ENCODE measurements around the gene TOR1AIP2. TPM values are rescaled to one million over a fixed set of nuclear protein-coding genes. Genes with fewer than 3 reads are reported as not detected.

Gene TOR1AIP2
- total and polyA plus RNA-seq, 5 experiments from 2014 or later: 7.6 to 52.8 (median 12.5) TPM

DNA sequence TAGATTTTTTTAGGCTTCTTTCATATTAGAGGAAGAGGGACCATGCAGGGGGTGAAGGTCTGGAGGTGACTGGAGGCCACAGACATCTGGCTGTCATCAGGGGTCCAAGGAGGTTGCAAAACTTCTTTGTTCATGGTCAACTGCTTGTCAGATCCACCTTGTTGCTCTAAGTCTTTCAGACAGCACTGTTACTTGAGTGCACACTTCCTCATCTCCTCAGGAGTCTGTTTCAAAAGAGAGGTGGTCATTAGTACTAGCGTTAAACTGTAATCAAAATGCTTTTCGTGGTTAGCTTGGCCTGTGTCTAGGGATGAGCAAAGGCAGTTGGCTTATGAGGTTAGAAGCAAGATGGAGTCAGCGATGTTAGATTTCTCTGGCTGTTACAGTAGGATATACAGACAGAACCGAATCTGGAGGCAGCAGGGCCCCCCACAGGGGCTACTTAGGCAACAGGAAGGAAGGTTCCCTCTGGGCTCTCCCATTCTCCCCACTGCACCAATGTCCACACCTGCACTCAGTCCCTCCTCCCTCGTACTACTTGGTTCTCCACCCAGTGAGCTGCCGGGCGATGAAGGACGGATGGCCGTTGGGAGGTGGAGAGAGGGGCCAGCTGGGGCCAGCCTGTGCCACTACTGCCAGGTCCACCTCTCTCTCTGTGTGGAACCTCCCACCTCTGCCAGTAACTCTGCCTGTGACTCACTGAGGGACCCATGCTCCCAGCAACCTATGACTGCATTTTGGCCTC is 57.2 kb downstream of the TOR1AIP2 start:
- no peaks in the 10 kb centered on the region for H3K36me3 Mint-ChIP-seq
- no peak for ATAC-seq
- H3K9me3 Mint-ChIP-seq: no peaks in the 10 kb centered on the region

DNA sequence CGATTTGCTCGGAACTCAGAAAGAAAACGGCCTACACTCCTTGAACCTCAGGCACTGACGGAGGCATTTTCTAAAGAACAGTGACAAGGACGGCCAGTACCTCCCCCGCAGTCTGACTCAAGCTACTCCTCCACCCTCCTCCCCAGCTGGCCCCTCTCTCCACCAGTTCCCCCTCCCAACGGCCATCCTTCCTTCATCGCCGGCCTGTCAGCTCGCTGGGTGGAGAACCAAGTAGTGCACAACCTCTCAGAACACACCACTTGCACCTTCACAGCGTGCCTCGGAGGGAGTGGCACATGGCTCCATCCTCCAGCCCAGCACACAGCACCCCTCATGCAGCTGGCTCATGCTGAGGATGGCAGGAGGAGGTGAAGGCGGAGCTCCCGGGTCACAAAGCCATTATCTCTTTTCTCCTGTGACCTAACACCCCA is 58.8 kb downstream of the TOR1AIP2 start:
- Mint-ChIP-seq H3K4me1 (peaks cover 6 to 22% (median 18%) of the 10 kb centered on the region in 4 donors), H3K27me3 (peaks cover 0 to 3% (median 0%) of the 10 kb centered on the region in 5 donors), H3K36me3 (no peaks in the 10 kb centered on the region), H3K4me3 (no peak overlapping the region), H3K27ac (no peak overlapping the region), H3K9me3 (no peaks in the 10 kb centered on the region)
- POLR2A ChIA-PET: no interaction called here
- no peak for DNase-seq
- ATAC-seq: no peak

More for the DNA sequence above, 57.2 kb downstream of the TOR1AIP2 start:
- peaks cover 2 to 10% (median 4%) of the 10 kb centered on the region in 4 donors for H3K4me1 Mint-ChIP-seq
- POLR2A ChIA-PET: interaction anchor here (1.1 kb wide), 1 partner anchor 7 kb away, joined by 3 read pairs; no protein-coding TSS in a partner anchor
- no peak overlapping the region for H3K4me3 Mint-ChIP-seq
- DNase-seq: no peak
- no peaks in the 10 kb centered on the region for H3K27me3 Mint-ChIP-seq
- H3K27ac Mint-ChIP-seq: peak overlapping the region in 1 of 10 donors; percentile 43

DNA sequence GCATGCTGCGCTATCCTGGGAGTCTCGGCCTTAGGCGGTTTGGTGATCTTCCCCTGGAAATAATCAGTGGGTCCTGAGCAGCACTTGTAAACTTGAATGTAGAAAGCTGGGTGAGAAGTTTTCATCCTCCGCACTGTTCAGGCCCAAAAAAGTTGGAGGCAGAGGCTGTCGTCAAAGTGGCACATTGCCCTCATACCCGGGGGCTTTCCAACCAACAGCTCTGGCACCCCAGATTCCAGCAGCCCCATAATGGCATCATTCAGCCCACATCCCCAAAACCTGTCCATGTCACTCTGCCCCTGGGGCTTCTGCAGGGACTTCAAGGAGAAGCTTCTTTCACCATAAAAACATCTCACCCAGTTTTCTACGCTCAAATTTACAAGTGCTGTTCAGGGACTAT is 59.3 kb downstream of the TOR1AIP2 start:
- no peak for ATAC-seq
- H3K4me3 Mint-ChIP-seq: peak overlapping the region in 1 of 10 donors; percentile 37
- no peaks in the 10 kb centered on the region for H3K36me3 Mint-ChIP-seq
- DNase-seq: no peak
- POLR2A ChIA-PET: no interaction called here
- peaks cover 0 to 3% (median 0%) of the 10 kb centered on the region in 5 donors for H3K27me3 Mint-ChIP-seq
- H3K4me1 Mint-ChIP-seq: peaks cover 6 to 22% (median 18%) of the 10 kb centered on the region in 4 donors
- no peaks in the 10 kb centered on the region for H3K9me3 Mint-ChIP-seq
- H3K27ac Mint-ChIP-seq: no peak overlapping the region

DNA sequence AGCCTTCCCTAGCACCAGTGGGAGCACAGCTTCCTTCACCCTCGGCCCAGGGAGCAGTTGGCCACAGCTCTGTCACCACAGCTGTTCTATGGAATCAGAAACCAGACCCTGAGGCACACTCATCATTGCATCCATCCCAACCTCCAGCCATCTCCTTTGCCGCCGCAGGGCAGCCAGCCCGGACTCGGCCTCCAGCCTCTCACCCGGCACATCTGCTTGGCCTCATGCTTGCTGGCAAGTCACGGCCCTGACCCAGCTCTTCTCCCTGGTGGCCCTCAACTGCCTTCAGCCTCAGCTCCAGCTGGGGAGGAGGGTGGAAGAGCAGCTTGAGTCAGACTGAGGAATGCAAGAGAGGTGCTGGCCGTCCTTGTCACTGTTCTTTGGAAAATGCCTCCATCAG is 59.8 kb downstream of the TOR1AIP2 start:
- H3K27me3 Mint-ChIP-seq: peaks cover 0 to 3% (median 0%) of the 10 kb centered on the region in 5 donors
- ATAC-seq (no peak), DNase-seq (peak in 1 of 10 donors; percentile 57)
- H3K9me3 Mint-ChIP-seq: no peaks in the 10 kb centered on the region
- H3K4me3 Mint-ChIP-seq: peak overlapping the region in 1 of 10 donors; percentile 36
- POLR2A ChIA-PET: no interaction called here
- H3K4me1 Mint-ChIP-seq: peaks cover 6 to 22% (median 18%) of the 10 kb centered on the region in 4 donors
- H3K36me3 Mint-ChIP-seq: no peaks in the 10 kb centered on the region
- H3K27ac Mint-ChIP-seq: peak overlapping the region in 1 of 10 donors; percentile 56

DNA sequence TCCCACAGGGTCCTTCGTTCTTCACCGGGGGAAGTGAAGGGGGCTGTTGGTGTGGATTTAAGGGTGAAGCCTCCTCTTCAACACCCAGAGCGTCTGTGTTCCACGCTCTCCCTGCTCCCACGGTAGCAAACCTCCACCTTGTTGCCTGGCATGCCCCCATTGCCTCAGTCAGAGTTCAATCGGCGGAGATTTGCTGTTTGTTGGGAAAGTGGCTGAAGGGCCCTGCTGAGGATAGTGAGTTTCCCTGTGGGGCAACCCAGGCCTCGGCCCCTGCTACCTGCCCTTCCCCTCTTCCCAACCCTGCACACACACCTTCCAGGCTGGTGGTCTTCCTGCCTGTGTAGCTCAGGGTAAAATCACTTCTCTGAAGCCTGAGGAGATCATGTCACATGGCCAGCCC is 60.5 kb downstream of the TOR1AIP2 start:
- Mint-ChIP-seq H3K36me3 (no peaks in the 10 kb centered on the region), H3K9me3 (no peaks in the 10 kb centered on the region), H3K4me3 (peak overlapping the region in 1 of 10 donors; percentile 98), H3K4me1 (peaks cover 6 to 22% (median 18%) of the 10 kb centered on the region in 4 donors), H3K27me3 (peaks cover 0 to 3% (median 0%) of the 10 kb centered on the region in 5 donors), H3K27ac (peak overlapping the region in 2 of 10 donors; percentile 53 to 63)
- ATAC-seq (no peak), DNase-seq (no peak)
- POLR2A ChIA-PET: interaction anchor here (1.2 kb wide), 1 partner anchor 14 kb away, joined by 5 read pairs; no protein-coding TSS in a partner anchor

DNA sequence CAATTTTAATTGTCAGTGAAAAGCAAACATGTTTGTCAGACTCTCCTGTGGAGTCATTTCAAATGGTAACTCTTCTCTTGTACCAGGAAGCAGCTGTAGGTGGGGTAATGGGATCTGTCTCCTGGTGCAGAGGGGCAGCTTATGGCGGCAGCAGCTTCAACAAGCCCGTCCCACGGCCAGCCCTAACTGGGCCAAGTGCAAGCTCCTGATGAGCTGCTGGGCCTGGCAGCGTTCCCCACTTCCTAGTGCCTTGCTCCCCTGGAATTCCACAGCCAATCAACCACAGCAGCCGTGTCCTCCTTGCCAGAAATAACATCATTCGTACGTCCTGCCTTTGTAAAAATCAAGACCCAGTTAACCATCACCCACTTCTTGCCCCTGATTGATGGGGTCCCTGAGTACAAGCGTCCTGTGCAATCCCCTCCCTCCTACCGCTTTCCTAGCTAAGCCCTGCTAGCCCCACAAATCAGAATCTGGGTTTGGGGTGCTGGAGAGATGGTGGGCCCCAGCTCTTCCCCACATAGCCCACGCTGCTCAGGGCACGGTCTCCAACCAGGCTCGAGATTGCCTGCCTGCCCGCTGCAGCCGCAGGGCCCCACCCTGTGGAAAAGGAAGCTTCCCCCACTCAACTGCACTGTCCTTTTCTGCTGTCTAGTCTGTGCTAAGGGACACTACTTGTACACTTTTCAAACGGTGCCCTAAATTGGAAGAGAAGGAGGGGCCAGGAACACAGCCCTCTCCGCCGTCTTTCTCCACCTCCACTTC is 61.2 kb downstream of the TOR1AIP2 start:
- H3K27ac Mint-ChIP-seq: peak overlapping the region in 8 of 10 donors; percentile 46 to 99 (median 96)
- DNase-seq (no peak), ATAC-seq (no peak)
- POLR2A ChIA-PET: interaction anchor here (0.7 to 2.6 kb wide), 3 partner anchors 15 to 66 kb away, joined by 3 to 18 read pairs (median 5); partner anchors contain the start of genes TOR1AIP1 and TOR1AIP2
- peak overlapping the region in 9 of 10 donors; percentile 90 to 98 (median 94) for H3K4me3 Mint-ChIP-seq
- H3K36me3 Mint-ChIP-seq: no peaks in the 10 kb centered on the region
- H3K27me3 Mint-ChIP-seq: peaks cover 0 to 3% (median 0%) of the 10 kb centered on the region in 5 donors
- H3K4me1 Mint-ChIP-seq: peaks cover 6 to 22% (median 18%) of the 10 kb centered on the region in 4 donors
- H3K9me3 Mint-ChIP-seq: no peaks in the 10 kb centered on the region

DNA sequence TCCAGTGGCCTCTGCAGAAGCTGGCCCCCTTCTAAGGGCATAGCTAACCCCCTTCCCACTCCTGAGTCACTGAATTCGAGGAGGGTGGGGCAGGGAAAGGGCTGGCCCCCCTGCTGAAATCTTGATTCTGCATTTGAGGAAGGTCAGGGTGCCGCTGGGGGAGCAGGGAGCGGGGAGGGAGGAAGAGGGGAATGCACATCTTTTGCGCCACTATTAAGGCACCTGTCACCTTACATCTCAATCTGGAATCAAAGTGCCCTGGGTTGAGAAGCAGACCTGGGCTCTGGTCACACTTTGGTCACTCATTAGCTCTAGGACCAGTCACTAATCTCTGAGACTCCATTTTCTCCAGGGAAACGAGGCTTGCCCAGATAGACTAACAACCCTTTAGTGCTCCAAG is 62.0 kb downstream of the TOR1AIP2 start:
- DNase-seq: no peak
- no peak for ATAC-seq
- POLR2A ChIA-PET: interaction anchor here (0.6 to 2.6 kb wide), 6 partner anchors 8 to 175 kb away, joined by 3 to 18 read pairs (median 4); partner anchors contain the start of gene TOR1AIP1
- H3K4me3 Mint-ChIP-seq: peak overlapping the region; percentile 90 to 98 (median 94)
- no peaks in the 10 kb centered on the region for H3K9me3 Mint-ChIP-seq
- H3K36me3 Mint-ChIP-seq: no peaks in the 10 kb centered on the region
- H3K4me1 Mint-ChIP-seq: peaks cover 6 to 22% (median 18%) of the 10 kb centered on the region in 4 donors
- H3K27ac Mint-ChIP-seq: peak overlapping the region; percentile 73 to 99 (median 94)
- H3K27me3 Mint-ChIP-seq: peaks cover 0 to 9% (median 0%) of the 10 kb centered on the region in 5 donors

DNA sequence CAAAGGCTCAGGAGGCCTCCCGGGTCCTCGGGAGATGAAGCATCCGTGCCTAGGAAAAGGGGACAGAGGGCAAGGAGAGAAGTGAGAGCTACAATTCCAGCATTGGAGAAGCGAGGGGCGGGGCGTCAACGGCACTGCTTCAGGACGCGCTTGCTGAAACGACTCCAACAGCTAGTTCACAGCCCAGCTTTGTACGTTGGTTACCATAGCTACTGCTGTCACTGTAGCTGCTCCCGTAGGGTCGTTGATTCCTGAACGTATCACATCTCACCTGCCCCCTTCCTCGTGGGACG is 63.1 kb downstream of the TOR1AIP2 start:
- H3K27me3 Mint-ChIP-seq: peaks cover 0 to 21% (median 4%) of the 10 kb centered on the region in 5 donors
- DNase-seq (no peak), ATAC-seq (peak in 1 of 2 donors; percentile 58)
- POLR2A ChIA-PET: interaction anchor here (0.7 to 2.6 kb wide), 7 partner anchors 13 to 139 kb away, joined by 3 to 18 read pairs (median 6); partner anchors contain the start of gene TOR1AIP1
- H3K36me3 Mint-ChIP-seq: no peaks in the 10 kb centered on the region
- H3K4me3 Mint-ChIP-seq: peak overlapping the region; percentile 90 to 98 (median 94)
- peak overlapping the region; percentile 73 to 99 (median 96) for H3K27ac Mint-ChIP-seq
- no peaks in the 10 kb centered on the region for H3K9me3 Mint-ChIP-seq
- peaks cover 10 to 27% (median 23%) of the 10 kb centered on the region in 4 donors for H3K4me1 Mint-ChIP-seq

DNA sequence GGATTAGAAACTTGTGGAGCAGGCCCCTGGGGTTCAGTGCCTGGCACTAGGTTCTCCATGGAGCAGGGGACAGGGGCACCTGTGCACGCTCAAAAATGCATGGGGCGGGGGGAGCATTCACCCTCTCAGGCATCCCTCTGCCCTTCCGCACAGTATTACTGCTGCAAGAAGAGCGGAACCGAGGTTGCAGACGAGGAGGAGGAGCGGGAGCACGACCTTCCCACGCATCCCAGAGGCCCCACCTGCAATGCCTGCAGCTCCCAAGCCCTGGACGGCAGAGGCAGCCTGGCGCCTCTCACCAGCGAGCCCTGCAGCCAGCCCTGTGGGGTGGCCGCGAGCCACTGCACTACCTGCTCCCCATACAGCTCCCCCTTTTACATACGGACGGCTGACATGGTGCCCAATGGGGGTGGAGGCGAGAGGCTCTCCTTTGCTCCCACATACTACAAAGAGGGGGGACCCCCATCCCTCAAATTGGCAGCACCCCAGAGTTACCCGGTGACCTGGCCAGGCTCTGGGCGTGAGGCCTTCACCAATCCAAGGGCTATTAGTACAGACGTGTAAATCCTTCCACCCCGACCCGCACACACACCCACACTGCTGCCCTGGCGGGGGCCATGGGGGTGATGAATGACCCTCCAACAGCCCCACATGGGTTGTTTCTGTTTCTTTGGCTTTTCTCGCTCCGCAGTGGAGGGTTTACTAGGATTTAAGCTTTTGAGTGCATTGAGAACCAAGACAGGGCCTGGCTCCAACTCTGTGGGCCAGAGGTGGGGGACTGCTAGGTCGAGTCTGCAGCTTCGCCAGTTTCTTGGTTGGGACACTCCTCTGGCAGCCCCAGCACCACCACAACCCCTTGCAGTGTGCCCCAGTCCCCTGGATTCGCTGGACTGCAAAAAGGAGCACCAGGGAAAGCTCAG is 63.7 kb downstream of the TOR1AIP2 start:
- Mint-ChIP-seq H3K9me3 (no peaks in the 10 kb centered on the region), H3K4me3 (peak overlapping the region; percentile 90 to 98 (median 94)), H3K36me3 (no peaks in the 10 kb centered on the region), H3K27ac (peak overlapping the region in 9 of 10 donors; percentile 88 to 99 (median 96)), H3K4me1 (peaks cover 10 to 27% (median 23%) of the 10 kb centered on the region in 4 donors), H3K27me3 (peaks cover 0 to 22% (median 4%) of the 10 kb centered on the region in 5 donors)
- ATAC-seq: no peak
- POLR2A ChIA-PET: interaction anchor here (0.7 to 2.6 kb wide), 8 partner anchors 14 to 140 kb away, joined by 3 to 18 read pairs (median 6); partner anchors contain the start of gene TOR1AIP1
- no peak for DNase-seq

DNA sequence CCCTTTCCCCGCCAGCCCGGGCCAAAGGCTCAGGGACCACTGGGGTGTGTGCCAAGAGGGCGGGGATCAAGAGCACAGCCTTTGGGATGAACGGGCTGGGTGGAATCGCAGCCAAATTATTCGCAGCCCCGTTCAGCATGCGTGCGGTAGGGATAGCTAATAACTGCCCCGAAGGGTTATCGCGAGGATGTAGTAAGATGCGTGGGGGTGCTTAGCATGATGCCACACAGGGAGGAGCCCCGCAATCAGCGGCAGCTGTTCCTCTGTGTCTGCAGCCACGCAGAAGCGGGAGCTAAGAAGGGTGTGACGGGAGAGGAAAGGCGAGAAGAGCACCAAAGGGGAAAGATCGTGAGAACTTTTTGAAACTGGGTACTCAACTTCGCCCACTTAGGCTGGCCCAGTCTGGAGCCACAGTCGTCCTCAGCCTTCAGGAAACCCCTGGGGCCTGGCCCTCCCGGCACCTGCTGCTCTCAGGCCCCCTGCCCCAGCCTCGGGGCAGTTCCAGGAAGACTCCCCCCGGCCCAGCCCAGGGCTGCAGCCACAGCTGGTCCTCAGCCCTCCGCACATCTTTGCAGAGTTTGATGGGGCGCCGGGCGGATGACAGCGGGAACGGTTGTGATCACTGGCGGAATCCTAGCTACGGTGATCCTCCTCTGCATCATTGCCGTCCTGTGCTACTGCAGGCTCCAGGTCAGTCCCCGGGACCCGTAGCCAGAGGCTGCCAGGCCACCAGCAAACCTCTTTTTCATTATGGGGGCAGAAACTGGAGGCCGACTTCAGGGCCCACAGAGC is 64.9 kb downstream of the TOR1AIP2 start:
- peaks cover 10 to 27% (median 23%) of the 10 kb centered on the region in 4 donors for H3K4me1 Mint-ChIP-seq
- H3K36me3 Mint-ChIP-seq: no peaks in the 10 kb centered on the region
- ATAC-seq: no peak
- no peaks in the 10 kb centered on the region for H3K9me3 Mint-ChIP-seq
- no peak for DNase-seq
- POLR2A ChIA-PET: interaction anchor here (1.3 kb wide), 1 partner anchor 69 kb away, joined by 5 read pairs; the partner anchor contains the start of gene TOR1AIP1
- peak overlapping the region in 6 of 10 donors; percentile 40 to 70 (median 57) for H3K27ac Mint-ChIP-seq
- peaks cover 0 to 22% (median 4%) of the 10 kb centered on the region in 5 donors for H3K27me3 Mint-ChIP-seq
- peak overlapping the region in 2 of 10 donors; percentile 14 to 16 for H3K4me3 Mint-ChIP-seq

DNA sequence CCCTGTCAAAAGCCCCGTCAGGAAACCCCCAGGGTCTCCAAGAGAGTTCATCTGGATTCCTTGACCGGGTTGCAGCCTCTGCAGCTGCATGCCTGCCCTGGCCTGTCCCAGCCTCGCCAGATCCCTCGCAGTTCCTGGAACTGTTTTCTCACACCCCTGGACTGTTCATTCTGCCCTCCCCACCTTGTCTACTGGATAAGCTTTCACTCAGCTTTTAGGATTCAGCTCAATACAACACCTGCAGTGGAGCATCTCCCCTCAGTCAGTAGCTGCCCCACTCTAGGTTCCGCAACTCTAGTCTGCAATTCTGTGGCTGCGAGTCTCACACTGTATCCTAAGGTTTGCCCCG is 67.3 kb downstream of the TOR1AIP2 start:
- Mint-ChIP-seq H3K9me3 (no peaks in the 10 kb centered on the region), H3K4me3 (peak overlapping the region in 1 of 10 donors; percentile 66), H3K27me3 (peaks cover 0 to 22% (median 4%) of the 10 kb centered on the region in 5 donors), H3K4me1 (peaks cover 8 to 20% (median 17%) of the 10 kb centered on the region in 4 donors), H3K36me3 (no peaks in the 10 kb centered on the region), H3K27ac (peak overlapping the region in 3 of 10 donors; percentile 9 to 63 (median 46))
- POLR2A ChIA-PET: interaction anchor here (1.7 kb wide), 1 partner anchor 21 kb away, joined by 4 read pairs; no protein-coding TSS in a partner anchor
- ATAC-seq (no peak), DNase-seq (no peak)

Data from naive thymus-derived CD8-positive, alpha-beta T cell (primary cell).